ENCODE results near the gene CSRP3. TPM values are rescaled to one million over a fixed set of nuclear protein-coding genes. Genes with fewer than 3 reads are reported as not detected.

Gene CSRP3
- total and polyA plus RNA-seq, 2 donors (not counting 3 experiments of a cell fraction or from before 2014, with no cell fraction given): not detected

- no peaks in the 10 kb centered on the region for H4K20me1 ChIP-seq (replicated peaks; ENCODE audit: control insufficient read depth, extremely low read depth, insufficient read depth, low read length)
- H3K4me2 ChIP-seq (ENCODE audit: insufficient read depth, low read length): no peak overlapping the region
- H3K9me3 ChIP-seq (replicated peaks; ENCODE audit: control insufficient read depth, insufficient read depth, low read length): no peaks in the 10 kb centered on the region
- ChIA-PET CTCF (no interaction called here), POLR2A (no interaction called here)
- H3K79me2 ChIP-seq (ENCODE audit: control insufficient read depth, insufficient read depth, low read length): no peaks in the 10 kb centered on the region
- no peaks in the 10 kb centered on the region for H3K36me3 ChIP-seq (ENCODE audit: control insufficient read depth in 2 of 2, extremely low read depth in 1 of 2, insufficient read depth in 2 of 2, low read length in 2 of 2)
- H3K9me1 ChIP-seq (replicated peaks; ENCODE audit: control insufficient read depth, extremely low read depth, insufficient read depth, low read length): no peaks in the 10 kb centered on the region
- dilution Hi-C loops (cut with MboI; ENCODE audit: extremely low pct_ligation_motif_present, low sequenced_read_pairs): no loop called here
- FAIRE-seq (no peak), DNase-seq (ENCODE audit: low read depth, low spot score) (no peak)
- no peak overlapping the region for H2AFZ ChIP-seq (ENCODE audit: low read depth, low read length)
- no peak overlapping the region for H3K9ac ChIP-seq (replicated peaks; ENCODE audit: extremely low read depth, insufficient read depth, low read length)
- no peaks in the 10 kb centered on the region for H3K4me1 ChIP-seq (ENCODE audit: control insufficient read depth, extremely low read depth, insufficient read depth, low read length)
- no TSS peak for BruUV-seq (replicated peaks)
- intact Hi-C loops (cut with micrococcal nuclease): no loop called here
- no peaks in the 10 kb centered on the region for H3K27me3 ChIP-seq (ENCODE audit: control insufficient read depth in 2 of 2, insufficient read depth in 2 of 2, low read length in 2 of 2)
- no peak overlapping the region for H3K4me3 ChIP-seq (replicated peaks in 1 of 3; ENCODE audit: insufficient read depth in 1 of 3, low read depth in 1 of 3, low read length in 3 of 3)
- TF ChIP-seq JUN (IDR thresholded peaks at IDR 0.05; ENCODE audit: borderline replicate concordance, insufficient read depth, insufficient read length, low read depth) (no peak), FOS (IDR thresholded peaks at IDR 0.05; ENCODE audit: borderline replicate concordance, insufficient read depth, low read length) (no peak), MYC (IDR thresholded peaks at IDR 0.05; ENCODE audit: low read depth, low read length) (no peak), EZH2 (IDR thresholded peaks at IDR 0.05; ENCODE audit: borderline replicate concordance, low read depth, low read length, severe bottlenecking) (no peak), GATA2 (IDR thresholded peaks at IDR 0.05; ENCODE audit: insufficient read depth, insufficient read length, low read depth, low read length) (no peak)
- no peak overlapping the region for H3K27ac ChIP-seq (ENCODE audit: insufficient read depth, low read depth, low read length)
Measured at GRCh38 chr11:19185036-19185435, 16.7 kb downstream of the CSRP3 start.

GRCh38 chr11:19183646-19184045 is 18.1 kb downstream of the CSRP3 start:
- intact Hi-C loops (cut with micrococcal nuclease) (no loop called here), dilution Hi-C loops (cut with MboI; ENCODE audit: extremely low pct_ligation_motif_present, low sequenced_read_pairs) (no loop called here)
- BruUV-seq (replicated peaks): no TSS peak
- Histone ChIP-seq H3K27ac (ENCODE audit: insufficient read depth, low read depth, low read length) (no peak overlapping the region), H3K9me1 (replicated peaks; ENCODE audit: control insufficient read depth, extremely low read depth, insufficient read depth, low read length) (no peaks in the 10 kb centered on the region), H3K27me3 (ENCODE audit: control insufficient read depth in 2 of 2, insufficient read depth in 2 of 2, low read length in 2 of 2) (no peaks in the 10 kb centered on the region), H4K20me1 (replicated peaks; ENCODE audit: control insufficient read depth, extremely low read depth, insufficient read depth, low read length) (no peaks in the 10 kb centered on the region), H2AFZ (ENCODE audit: low read depth, low read length) (no peak overlapping the region), H3K36me3 (ENCODE audit: control insufficient read depth in 2 of 2, extremely low read depth in 1 of 2, insufficient read depth in 2 of 2, low read length in 2 of 2) (no peaks in the 10 kb centered on the region), H3K4me1 (ENCODE audit: control insufficient read depth, extremely low read depth, insufficient read depth, low read length) (no peaks in the 10 kb centered on the region), H3K9ac (replicated peaks; ENCODE audit: extremely low read depth, insufficient read depth, low read length) (no peak overlapping the region), H3K4me2 (ENCODE audit: insufficient read depth, low read length) (no peak overlapping the region), H3K9me3 (replicated peaks; ENCODE audit: control insufficient read depth, insufficient read depth, low read length) (no peaks in the 10 kb centered on the region), H3K4me3 (replicated peaks in 1 of 3; ENCODE audit: insufficient read depth in 1 of 3, low read depth in 1 of 3, low read length in 3 of 3) (no peak overlapping the region), H3K79me2 (ENCODE audit: control insufficient read depth, insufficient read depth, low read length) (no peaks in the 10 kb centered on the region)
- TF ChIP-seq MYC (IDR thresholded peaks at IDR 0.05; ENCODE audit: low read depth, low read length) (no peak), MAX (IDR thresholded peaks at IDR 0.05; ENCODE audit: insufficient read depth, insufficient read length) (no peak), FOS (IDR thresholded peaks at IDR 0.05; ENCODE audit: borderline replicate concordance, insufficient read depth, low read length) (no peak), POLR2A (IDR thresholded peaks at IDR 0.05; ENCODE audit: low read depth, low read length) (no peak), EZH2 (IDR thresholded peaks at IDR 0.05; ENCODE audit: borderline replicate concordance, low read depth, low read length, severe bottlenecking) (no peak), CTCF (IDR thresholded peaks at IDR 0.05; ENCODE audit: extremely low read depth in 1 of 2, insufficient read depth in 1 of 2, low read depth in 1 of 2, low read length in 2 of 2) (no peak), JUN (IDR thresholded peaks at IDR 0.05; ENCODE audit: borderline replicate concordance, insufficient read depth, insufficient read length, low read depth) (no peak), POLR2AphosphoS5 (IDR thresholded peaks at IDR 0.05; ENCODE audit: insufficient read depth, low read depth, low read length) (no peak), GATA2 (IDR thresholded peaks at IDR 0.05; ENCODE audit: insufficient read depth, insufficient read length, low read depth, low read length) (no peak)
- DNase-seq (ENCODE audit: low read depth, low spot score): no peak
- ChIA-PET POLR2A (no interaction called here), CTCF (interaction anchor here (0.9 to 1.8 kb wide), 5 partner anchors 10 to 112 kb away, joined by 3 to 5 read pairs (median 4); no protein-coding TSS in a partner anchor)
- no peak for FAIRE-seq

All from endothelial cell of umbilical vein (primary cell).